OCI-LY1 (cell line): ENCODE measurements around the gene LCOR.

Source experiments
- H2AFZ ChIP-seq: fragments of 200-600 bp; sonication (generic), shearing (Covaris generic); 2 replicates; pipeline ENCODE4 v1.6.0; 2014; ENCODE audit warnings: antibody characterized with exemption, mild to moderate bottlenecking, low read length
- H3F3A ChIP-seq: fragments of 200-600 bp; sonication (generic), shearing (Covaris generic); 2 replicates; pipeline ENCODE4 v1.6.0; 2014; ENCODE audit warnings: mild to moderate bottlenecking, antibody characterized with exemption, low read length, moderate library complexity; ENCODE audit not compliant: insufficient read depth
- H3K27ac ChIP-seq: fragments of 200-600 bp; sonication (generic); 2 replicates; pipeline ENCODE4 v1.5.1; 2014; ENCODE audit warnings: low read length, mixed run types, mild to moderate bottlenecking, low read depth; ENCODE audit not compliant: poor library complexity, severe bottlenecking
- H3K27me3 ChIP-seq: fragments of 200-600 bp; sonication (generic); 2 replicates; pipeline ENCODE4 v1.6.0; 2014; ENCODE audit warnings: antibody characterized with exemption, mild to moderate bottlenecking, low read length, moderate library complexity; ENCODE audit not compliant: insufficient read depth
- H3K36me3 ChIP-seq: fragments of 200-600 bp; sonication (generic); 2 replicates; pipeline ENCODE4 v1.6.1; 2014; ENCODE audit warnings: mild to moderate bottlenecking, antibody characterized with exemption, low read length, moderate library complexity, mixed read lengths; ENCODE audit not compliant: insufficient read depth
- H3K4me1 ChIP-seq: fragments of 200-600 bp; sonication (generic); 2 replicates; pipeline ENCODE4 v1.5.1; 2014; ENCODE audit warnings: mild to moderate bottlenecking, low read length, moderate library complexity; ENCODE audit not compliant: insufficient read depth, severe bottlenecking
- H3K4me2 ChIP-seq: fragments of 200-600 bp; sonication (generic), shearing (Covaris generic); 2 replicates; pipeline ENCODE4 v1.6.1; 2014; ENCODE audit warnings: low read length
- H3K4me3 ChIP-seq: fragments of 200-600 bp; sonication (generic); 2 replicates; pipeline ENCODE4 v1.5.1; 2014; ENCODE audit warnings: low read length, low read depth, mild to moderate bottlenecking, mixed read lengths; ENCODE audit not compliant: poor library complexity, severe bottlenecking
- H3K79me2 ChIP-seq: fragments of 200-600 bp; shearing (Covaris generic); 2 replicates; pipeline ENCODE4 v1.6.1; 2016; ENCODE audit warnings: mixed run types, low read length, mixed read lengths; ENCODE audit not compliant: insufficient read depth
- H3K9ac ChIP-seq: fragments of 200-600 bp; sonication (generic), shearing (Covaris generic); 2 replicates; pipeline ENCODE4 v1.6.1; 2014; ENCODE audit warnings: mild to moderate bottlenecking, low read length, mixed read lengths
- H3K9me2 ChIP-seq: fragments of 200-600 bp; sonication (generic), shearing (Covaris generic); 2 replicates; pipeline ENCODE4 v1.6.1; 2014; ENCODE audit warnings: low read depth, mild to moderate bottlenecking, low read length, mixed read lengths
- H3K9me3 ChIP-seq: fragments of 200-600 bp; shearing (Covaris generic); 2 replicates; pipeline ENCODE4 v1.6.1; 2014; ENCODE audit warnings: low read length, mixed read lengths
- H4K20me1 ChIP-seq: fragments of 200-600 bp; sonication (generic), shearing (Covaris generic); 2 replicates; pipeline ENCODE4 v1.6.0; 2016; ENCODE audit warnings: mild to moderate bottlenecking, low read length; ENCODE audit not compliant: insufficient read depth
- CTCF ChIP-seq: fragments of 200-600 bp; sonication (generic), shearing (Covaris generic); IDR thresholded peaks from 2 replicates; pipeline ENCODE4 v1.5.1; 2017; ENCODE audit warnings: mild to moderate bottlenecking, antibody characterized with exemption, low read length, moderate library complexity, mixed read lengths
- EZH2 ChIP-seq: fragments of 200-600 bp; sonication (generic), shearing (Covaris generic); IDR thresholded peaks from 2 replicates; pipeline ENCODE4 v1.8.0; 2017; ENCODE audit warnings: borderline replicate concordance, mixed run types, mild to moderate bottlenecking, antibody characterized with exemption, low read length, moderate library complexity, mixed read lengths

Gene LCOR

GRCh38 chr10:96972264-96972663, 140.2 kb downstream of the LCOR start:
- Histone ChIP-seq H3K36me3 (no peaks in the 10 kb centered on the region), H3K9me3 (no peaks in the 10 kb centered on the region), H3K27ac (no peak overlapping the region), H3F3A (no peaks in the 10 kb centered on the region), H3K4me3 (no peak overlapping the region), H3K9ac (no peak overlapping the region), H3K9me2 (no peaks in the 10 kb centered on the region), H3K27me3 (no peaks in the 10 kb centered on the region), H3K4me1 (peaks cover 11% of the 10 kb centered on the region), H3K4me2 (no peak overlapping the region), H2AFZ (no peak overlapping the region), H4K20me1 (no peaks in the 10 kb centered on the region), H3K79me2 (no peaks in the 10 kb centered on the region)
- no peak for TF ChIP-seq EZH2
- no peak for TF ChIP-seq CTCF

GRCh38 chr10:96973809-96974747, 142.0 kb downstream of the LCOR start:
- no peaks in the 10 kb centered on the region for H3K36me3 ChIP-seq
- no peak overlapping the region for H3K4me3 ChIP-seq
- H3K4me2 ChIP-seq, result no peak overlapping the region
- TF ChIP-seq CTCF (no peak), EZH2 (no peak)
- H3K9me2 ChIP-seq, result no peaks in the 10 kb centered on the region
- no peaks in the 10 kb centered on the region for H3K27me3 ChIP-seq
- H2AFZ ChIP-seq, result no peak overlapping the region
- peaks cover 11% of the 10 kb centered on the region for H3K4me1 ChIP-seq
- no peaks in the 10 kb centered on the region for H3K79me2 ChIP-seq
- H3K9ac ChIP-seq, result no peak overlapping the region
- no peaks in the 10 kb centered on the region for H3F3A ChIP-seq
- H4K20me1 ChIP-seq, result no peaks in the 10 kb centered on the region
- H3K9me3 ChIP-seq, result no peaks in the 10 kb centered on the region
- no peak overlapping the region for H3K27ac ChIP-seq

- peaks cover 11% of the 10 kb centered on the region for H3K4me1 ChIP-seq
- H3K79me2 ChIP-seq, result no peaks in the 10 kb centered on the region
- H3K4me2 ChIP-seq, result no peak overlapping the region
- H3K9me3 ChIP-seq, result no peaks in the 10 kb centered on the region
- H3K36me3 ChIP-seq, result no peaks in the 10 kb centered on the region
- H3K4me3 ChIP-seq, result no peak overlapping the region
- H3K9me2 ChIP-seq, result no peaks in the 10 kb centered on the region
- H2AFZ ChIP-seq, result no peak overlapping the region
- H4K20me1 ChIP-seq, result no peaks in the 10 kb centered on the region
- no peak overlapping the region for H3K9ac ChIP-seq
- no peak overlapping the region for H3K27ac ChIP-seq
- no peaks in the 10 kb centered on the region for H3K27me3 ChIP-seq
- TF ChIP-seq EZH2, result no peak
- no peak for TF ChIP-seq CTCF
- no peaks in the 10 kb centered on the region for H3F3A ChIP-seq
These were observed 143.0 kb downstream of the LCOR start for GRCh38 chr10:96975136-96975535.
